HepG2 (cell line): Measurements from ENCODE around the gene MRPS11. TPM values are rescaled to one million over a fixed set of nuclear protein-coding genes. Genes with fewer than 3 reads are reported as not detected.

Experiments
- ATAC-seq: fragments of 200-7000 bp; cut with Tn5 transposase; 3 replicates; pipeline ENCODE4 v1.9.1; 2020; ENCODE audit warnings: mild to moderate bottlenecking, moderate library complexity
- BruUV-seq: library from RNA; stranded (reverse); fragments of 400-500 nt; replicated peaks from 2 replicates; lab custom pipeline; 2021; lab: Mats Ljungman, UMichigan
- CTCF ChIA-PET: fragments of 300-600 bp; formaldehyde crosslinking; extraction: SDS; loops from one replicate; lab custom pipeline; 2021; ENCODE audit warnings: low total read pairs, inconsistent platforms, low intra/inter-chr PET ratio; lab: Yijun Ruan, JAX
- POLR2A ChIA-PET: fragments of 350-600 bp; sonication (Branson Sonifier 250); formaldehyde crosslinking; loops from one replicate; lab custom pipeline; 2020; ENCODE audit warnings: antibody characterized with exemption, inconsistent platforms; lab: Yijun Ruan, JAX
- DNase-seq: peaks from one replicate; pipeline ENCODE4 v3.0.0-alpha.2; 2015; ENCODE audit warnings: low spot score
- FAIRE-seq: peaks from 3 replicates; lab custom pipeline; 2011; peaks lifted over from hg19 to GRCh38; lab: Jason Lieb, UNC
- H2AFZ ChIP-seq: one replicate; pipeline ENCODE4 v1.6.1; 2011; ENCODE audit warnings: low read length, inconsistent platforms
- H3K27ac ChIP-seq: fragments of 300-600 bp; 3 replicates; pipeline ENCODE4 v1.8.0; 2011; ENCODE audit warnings: mixed run types, mild to moderate bottlenecking, mixed read lengths, low read length, inconsistent platforms; ENCODE audit not compliant: insufficient read depth; ENCODE audit errors: extremely low read length
- H3K27me3 ChIP-seq, 2 experiments: fragments of 200-600 bp in 1 of 2; 2 replicates in 1 of 2; 3 replicates in 1 of 2; pipeline versions ENCODE4 v1.6.0 to v1.8.0; 2011; ENCODE audit warnings: low read length in 2 of 2, mild to moderate bottlenecking in 2 of 2, moderate library complexity in 2 of 2, inconsistent platforms in 1 of 2; ENCODE audit not compliant: insufficient read depth in 2 of 2, control insufficient read depth in 1 of 2
- H3K36me3 ChIP-seq, 2 experiments: fragments of 200-600 bp in 1 of 2; replicated peaks in 1 of 2; 2 replicates in 1 of 2; 3 replicates in 1 of 2; pipeline versions ENCODE4 v1.5.1 to v1.8.0; 2011; ENCODE audit warnings: low read length in 2 of 2, inconsistent platforms in 1 of 2; ENCODE audit not compliant: insufficient read depth in 2 of 2, control insufficient read depth in 1 of 2
- H3K4me1 ChIP-seq: 2 replicates; pipeline ENCODE4 v1.5.1; 2012; ENCODE audit warnings: low read length, inconsistent platforms; ENCODE audit not compliant: insufficient read depth
- H3K4me2 ChIP-seq: 2 replicates; pipeline ENCODE4 v1.6.0; 2011; ENCODE audit warnings: low read depth, low read length, inconsistent platforms
- H3K4me3 ChIP-seq, 3 experiments: fragments of 200-600 bp in 1 of 3; sonication (generic), shearing (Covaris generic) in 1 of 3; replicated peaks in 1 of 3; 2 replicates each; pipeline ENCODE4 v1.5.1; 2011 to 2016; ENCODE audit warnings: low read length in 3 of 3, inconsistent platforms in 2 of 3, low read depth in 2 of 3, mild to moderate bottlenecking in 2 of 3, control low read depth in 1 of 3, mixed read lengths in 1 of 3; ENCODE audit not compliant: insufficient read depth in 1 of 3
- H3K79me2 ChIP-seq: one replicate; pipeline ENCODE4 v1.6.1; 2011; ENCODE audit warnings: low read length, inconsistent platforms; ENCODE audit not compliant: insufficient read depth
- H3K9ac ChIP-seq: 2 replicates; pipeline ENCODE4 v1.6.0; 2011; ENCODE audit warnings: mild to moderate bottlenecking, low read depth, low read length, inconsistent platforms; ENCODE audit not compliant: insufficient read depth
- H3K9me3 ChIP-seq: 2 replicates; pipeline ENCODE4 v1.5.1; 2012; ENCODE audit warnings: mild to moderate bottlenecking, low read length
- H4K20me1 ChIP-seq: 2 replicates; pipeline ENCODE4 v1.6.0; 2011; ENCODE audit warnings: inconsistent platforms, mild to moderate bottlenecking, low read length, moderate library complexity; ENCODE audit not compliant: insufficient read depth
- ATF5 ChIP-seq: sonication (generic); formaldehyde crosslinking; IDR thresholded peaks from 2 replicates; pipeline ENCODE4 v1.4.0; 2020; ENCODE audit warnings: mild to moderate bottlenecking, low read depth, missing genetic modification reagents
- DR1 ChIP-seq: sonication (generic); formaldehyde crosslinking; IDR thresholded peaks from 2 replicates; pipeline ENCODE4 v1.8.0; 2021; ENCODE audit warnings: mild to moderate bottlenecking, missing genetic modification reagents, inconsistent platforms
- FOXP4 ChIP-seq: sonication (generic); formaldehyde crosslinking; IDR thresholded peaks from 2 replicates; pipeline ENCODE4 v1.4.0; 2020; ENCODE audit warnings: missing genetic modification reagents
- IRF9 ChIP-seq: sonication (generic); formaldehyde crosslinking; IDR thresholded peaks from 2 replicates; pipeline ENCODE4 v1.8.0; 2022; ENCODE audit warnings: missing genetic modification reagents, mild to moderate bottlenecking, borderline replicate concordance
- MAFF ChIP-seq: IDR thresholded peaks from 2 replicates; pipeline ENCODE4 v1.6.1; 2011; ENCODE audit warnings: low read depth, low read length, improper control_type of control experiment
- MYNN ChIP-seq: sonication (generic); formaldehyde crosslinking; IDR thresholded peaks from 2 replicates; pipeline ENCODE4 v1.4.0; 2020; ENCODE audit warnings: mild to moderate bottlenecking, low read depth, missing genetic modification reagents
- NR2F1 ChIP-seq, 2 experiments: fragments of 450-650 bp in 1 of 2; formaldehyde crosslinking in 1 of 2; IDR thresholded peaks; 2 replicates each; pipeline versions ENCODE4 v1.5.0 to v1.6.1; 2016 to 2020; ENCODE audit warnings: mild to moderate bottlenecking in 1 of 2, missing compliant biosample characterization in 1 of 2, missing genetic modification reagents in 1 of 2, moderate library complexity in 1 of 2
- TGIF2 ChIP-seq: IDR thresholded peaks from 2 replicates; pipeline ENCODE4 v1.6.1; 2016; ENCODE audit warnings: control low read depth, missing compliant biosample characterization
- ZBTB25 ChIP-seq: IDR thresholded peaks from 2 replicates; pipeline ENCODE4 v1.6.1; 2018; ENCODE audit warnings: missing genetic modification reagents
- ZBTB7B ChIP-seq: sonication (generic); formaldehyde crosslinking; IDR thresholded peaks from 2 replicates; pipeline ENCODE4 v1.4.0; 2020; ENCODE audit warnings: missing genetic modification reagents
- ZNF333 ChIP-seq: sonication (generic); formaldehyde crosslinking; IDR thresholded peaks from 2 replicates; pipeline ENCODE4 v1.4.0; 2020; ENCODE audit warnings: mild to moderate bottlenecking, missing genetic modification reagents, borderline replicate concordance
- ZNF552 ChIP-seq: sonication (generic); formaldehyde crosslinking; IDR thresholded peaks from 2 replicates; pipeline ENCODE4 v1.9.0; 2022; ENCODE audit warnings: missing genetic modification reagents, mild to moderate bottlenecking, borderline replicate concordance
- ZNF761 ChIP-seq: sonication (generic); formaldehyde crosslinking; conservative IDR thresholded peaks from 2 replicates; pipeline ENCODE4 v1.4.0; 2020; ENCODE audit warnings: mild to moderate bottlenecking, missing genetic modification reagents
- WGBS: methylation state at CpG from one replicate; pipeline ENCODE4 v1.1.6; 2017; ENCODE audit warnings: low lambda C conversion rate; 5-methylcytosine and 5-hydroxymethylcytosine counted together
- in situ Hi-C: cut with HindIII; loops from 2 replicates; pipeline ENCODE4 v1.10.0; 2017; ENCODE audit warnings: low pct_unique_long_range_greater_than_20kb; ENCODE audit not compliant: extremely low pct_ligation_motif_present
- intact Hi-C: fragments of 100-400 bp; cut with micrococcal nuclease; formaldehyde crosslinking; loops from one replicate; pipeline ENCODE4 v1.10.0; 2022; ENCODE audit not compliant: unreplicated experiment
- polyA plus RNA-seq, 8 experiments: library from polyadenylated mRNA; depleted of rRNA in 3 of 8; stranded (reverse) in 7 of 8; unstranded in 1 of 8; fragments of >200 nt; fragmentation: Illumina TruSeq in 4 of 8; extraction: Trizol in 4 of 8; gene quantifications; 2 replicates each; pipeline versions ENCODE4 v1.2.1 to v1.2.3, GENCODE V29; 2011 to 2016; ENCODE audit warnings: low read depth in 4 of 8, missing spikeins in 1 of 8, mixed read lengths in 1 of 8; ENCODE audit not compliant: insufficient read depth in 1 of 8
- total RNA-seq, 5 experiments: library from RNA; depleted of rRNA; stranded (reverse); fragments of >200 nt; fragmentation: Illumina TruSeq; extraction: Trizol; gene quantifications; 2 replicates each; pipeline ENCODE4 v1.2.3, GENCODE V29; 2016; ENCODE audit warnings: low read depth in 1 of 5

Gene MRPS11
- total and polyA plus RNA-seq, 2 of the 13 experiments (the other 11 are each of a cell fraction or from before 2014, with no cell fraction given): 50.1 to 72.7 TPM

GRCh38 chr15:88428053-88428452 lies 39.5 kb upstream of the MRPS11 start:
- no peak overlapping the region for H3K9ac ChIP-seq
- no peaks in the 10 kb centered on the region for H3K36me3 ChIP-seq
- no peak for ATAC-seq
- H3K27me3 ChIP-seq: peaks cover 0 to 23% of the 10 kb centered on the region in 2 experiments; a peak in 3 of 5 replicates
- no peak for FAIRE-seq
- H3K4me3 ChIP-seq: no peak overlapping the region
- H3K27ac ChIP-seq: no peak overlapping the region
- H3K4me1 ChIP-seq: no peaks in the 10 kb centered on the region
- TF ChIP-seq MYNN (CRISPR knock-in tag): no peak
- no peak for TF ChIP-seq IRF9
- TF ChIP-seq MAFF: no peak
- TF ChIP-seq DR1 (CRISPR knock-in tag): no peak
- no peak for TF ChIP-seq ZNF761 (CRISPR knock-in tag)
- no peak for TF ChIP-seq ZNF552 (CRISPR knock-in tag)
- TF ChIP-seq ZBTB25 (CRISPR knock-in tag): no peak
- TF ChIP-seq FOXP4 (CRISPR knock-in tag): no peak
- TF ChIP-seq TGIF2 (CRISPR knock-in tag): no peak
- TF ChIP-seq ATF5 (CRISPR knock-in tag): no peak
- no peak for TF ChIP-seq ZBTB7B (CRISPR knock-in tag)
- TF ChIP-seq NR2F1 (CRISPR knock-in tag; IDR thresholded peaks at IDR 0.05): no peak
- no peak for TF ChIP-seq ZNF333 (CRISPR knock-in tag)
- TF ChIP-seq, all 625 proteins: peak for 0
- DNase-seq: no peak
- ChIA-PET POLR2A (no interaction called here), CTCF (no interaction called here)
- no peaks in the 10 kb centered on the region for H4K20me1 ChIP-seq
- 28% methylated on average over 9 of the region's 9 CpGs for WGBS
- H3K4me2 ChIP-seq: no peak overlapping the region
- no peaks in the 10 kb centered on the region for H3K79me2 ChIP-seq
- in situ Hi-C loops: no loop called here
- intact Hi-C loops: no loop called here
- no TSS peak for BruUV-seq
- H3K9me3 ChIP-seq: no peaks in the 10 kb centered on the region
- no peak overlapping the region for H2AFZ ChIP-seq
